ENCODE results near the gene DUSP16.

- TF ChIP-seq CTCF (IDR thresholded peaks at IDR 0.05) (no peak), POLR2A (IDR thresholded peaks at IDR 0.05) (no peak)
Measured at GRCh38 chr12:12445882-12446181, 116.8 kb downstream of the DUSP16 start.
